ENCODE results near the gene FBXW4.

Gene FBXW4, protein sequence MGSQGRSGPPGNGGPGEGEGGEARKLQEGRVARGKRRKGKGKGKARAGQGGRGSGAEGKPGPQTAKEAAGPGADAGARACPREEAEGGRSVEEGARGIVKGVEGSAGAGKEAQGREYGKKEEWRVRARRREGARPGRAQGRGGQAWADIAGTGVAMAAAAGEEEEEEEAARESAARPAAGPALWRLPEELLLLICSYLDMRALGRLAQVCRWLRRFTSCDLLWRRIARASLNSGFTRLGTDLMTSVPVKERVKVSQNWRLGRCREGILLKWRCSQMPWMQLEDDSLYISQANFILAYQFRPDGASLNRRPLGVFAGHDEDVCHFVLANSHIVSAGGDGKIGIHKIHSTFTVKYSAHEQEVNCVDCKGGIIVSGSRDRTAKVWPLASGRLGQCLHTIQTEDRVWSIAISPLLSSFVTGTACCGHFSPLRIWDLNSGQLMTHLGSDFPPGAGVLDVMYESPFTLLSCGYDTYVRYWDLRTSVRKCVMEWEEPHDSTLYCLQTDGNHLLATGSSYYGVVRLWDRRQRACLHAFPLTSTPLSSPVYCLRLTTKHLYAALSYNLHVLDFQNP

DNA sequence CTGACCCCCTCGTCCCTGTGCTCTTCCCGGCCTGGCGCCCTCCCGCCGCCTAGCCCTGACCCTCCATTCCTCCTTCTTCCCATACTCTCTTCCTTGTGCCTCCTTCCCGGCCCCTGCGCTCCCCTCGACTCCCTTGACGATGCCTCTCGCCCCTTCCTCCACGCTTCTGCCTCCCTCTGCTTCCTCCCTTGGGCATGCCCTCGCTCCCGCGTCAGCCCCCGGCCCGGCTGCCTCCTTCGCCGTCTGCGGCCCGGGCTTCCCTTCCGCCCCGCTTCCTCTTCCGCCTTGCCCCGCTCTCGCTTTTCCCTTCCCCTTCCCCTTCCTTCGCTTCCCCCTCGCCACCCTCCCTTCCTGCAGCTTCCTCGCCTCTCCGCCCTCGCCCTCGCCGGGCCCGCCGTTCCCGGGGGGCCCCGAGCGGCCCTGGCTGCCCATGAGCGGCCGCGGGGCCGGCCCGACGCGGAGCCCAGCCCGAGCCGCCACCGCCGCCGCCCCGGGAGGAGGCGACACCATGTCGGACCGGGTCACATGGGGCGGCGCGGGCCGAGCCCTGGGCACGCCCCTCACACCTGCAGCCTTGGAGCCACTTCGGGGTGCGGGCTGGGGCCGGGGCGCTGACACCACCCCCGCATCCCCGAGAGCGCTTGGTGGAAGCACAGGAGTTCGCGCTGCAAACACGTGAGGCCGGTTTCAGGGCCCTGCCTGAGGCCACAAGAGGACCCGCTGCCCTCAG lies at the start of gene FBXW4:
TSS of gene FBXW4 (minus strand) at position 497 of the 730 bp plus-strand sequence. CDS start at position 432, 65 bp downstream.
- peak; percentile 15 for DNase-seq (ENCODE audit: low read depth)

DNA sequence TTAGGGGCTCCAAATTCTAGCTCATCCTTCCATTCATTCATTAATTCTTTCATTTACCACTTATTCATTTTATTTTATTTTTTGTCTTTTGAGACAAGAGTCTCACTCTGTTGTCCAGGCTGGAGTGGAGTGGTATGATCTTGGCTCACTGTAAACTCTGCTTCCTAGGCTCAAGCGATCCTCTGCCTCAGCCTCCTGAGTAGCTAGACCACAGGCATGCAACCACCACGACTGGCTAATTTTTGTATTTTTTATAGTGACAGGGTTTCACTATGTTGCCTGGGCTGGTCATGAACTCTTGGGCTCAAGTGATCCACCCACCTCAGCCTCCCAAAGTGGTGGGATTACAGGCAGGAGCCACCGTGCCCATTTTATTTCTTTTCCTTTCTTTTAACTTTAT lies 49.3 kb upstream of the FBXW4 start:
- DNase-seq (ENCODE audit: low read depth), result no peak

DNA sequence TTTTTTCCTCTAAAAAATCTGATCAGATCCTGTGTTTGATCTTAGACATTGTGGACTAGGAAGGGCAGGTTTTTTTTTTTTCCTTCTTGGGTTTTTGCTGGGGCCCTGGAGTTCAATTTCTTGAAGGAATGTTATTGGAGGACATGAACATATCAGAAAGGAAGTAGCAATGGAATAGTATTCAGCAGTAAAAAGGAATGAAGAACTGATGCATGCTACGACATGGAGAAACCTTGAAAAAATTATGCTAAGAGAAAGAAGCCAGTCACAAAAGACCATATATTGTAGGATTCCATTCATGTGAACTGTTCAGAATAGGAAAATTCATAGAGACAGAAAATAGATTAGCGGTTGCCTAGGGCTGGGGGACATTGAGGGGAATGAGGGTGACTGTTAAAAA lies 47.0 kb upstream of the FBXW4 start:
- DNase-seq (ENCODE audit: low read depth), result no peak

DNA sequence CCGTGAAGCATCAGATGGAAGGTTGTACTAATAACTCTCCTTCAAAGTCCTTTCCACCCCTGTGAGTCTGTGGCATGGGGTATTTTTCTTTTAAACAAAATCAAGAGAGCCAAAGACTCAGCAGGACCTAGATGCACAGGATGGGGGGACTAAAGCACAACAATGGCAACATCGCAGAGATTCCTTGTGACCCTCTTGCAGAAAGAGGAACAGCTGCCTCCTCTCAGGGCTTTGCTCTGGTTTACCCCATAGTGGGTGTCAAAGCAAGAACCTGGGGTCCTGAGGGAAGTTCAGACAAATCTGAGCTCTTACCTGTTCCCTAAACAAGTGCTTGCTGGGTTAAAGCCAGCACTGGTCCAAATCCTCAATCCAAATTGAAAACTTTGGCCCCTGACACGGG lies 41.7 kb upstream of the FBXW4 start:
- DNase-seq (ENCODE audit: low read depth), result no peak

DNA sequence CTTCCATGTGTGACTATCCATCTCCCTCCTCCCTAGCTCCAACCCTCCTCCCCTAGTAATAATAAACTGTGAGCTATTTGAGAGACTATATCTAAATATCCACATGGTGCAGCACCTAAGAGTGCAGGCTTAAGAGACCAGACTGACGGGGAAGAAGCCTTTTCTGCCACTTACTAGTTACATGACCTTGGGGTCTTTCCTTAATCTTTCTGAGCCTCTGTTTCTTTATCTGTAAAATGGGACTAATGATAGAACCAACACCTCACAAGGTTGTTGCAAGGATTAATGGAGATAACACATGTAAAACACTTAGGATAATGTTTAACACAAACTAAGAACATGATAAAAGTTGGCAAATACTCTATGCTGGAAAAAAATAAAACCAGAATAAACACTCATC lies 37.1 kb upstream of the FBXW4 start:
- no peak for DNase-seq (ENCODE audit: low read depth)

DNA sequence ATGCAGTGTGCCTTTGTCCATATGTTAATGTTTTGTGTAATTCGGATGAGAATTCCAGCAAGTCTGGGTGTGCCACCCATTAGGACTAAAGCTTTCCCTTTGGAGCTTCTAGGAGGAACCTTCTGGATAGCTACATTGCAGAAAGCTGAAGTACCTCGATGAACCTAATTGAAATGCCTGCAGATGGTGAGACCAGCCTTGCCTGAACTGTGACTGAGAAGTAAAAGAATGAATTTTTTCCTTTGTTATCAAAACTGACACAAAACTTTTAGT lies 31.1 kb upstream of the FBXW4 start:
- no peak for DNase-seq (ENCODE audit: low read depth)

DNA sequence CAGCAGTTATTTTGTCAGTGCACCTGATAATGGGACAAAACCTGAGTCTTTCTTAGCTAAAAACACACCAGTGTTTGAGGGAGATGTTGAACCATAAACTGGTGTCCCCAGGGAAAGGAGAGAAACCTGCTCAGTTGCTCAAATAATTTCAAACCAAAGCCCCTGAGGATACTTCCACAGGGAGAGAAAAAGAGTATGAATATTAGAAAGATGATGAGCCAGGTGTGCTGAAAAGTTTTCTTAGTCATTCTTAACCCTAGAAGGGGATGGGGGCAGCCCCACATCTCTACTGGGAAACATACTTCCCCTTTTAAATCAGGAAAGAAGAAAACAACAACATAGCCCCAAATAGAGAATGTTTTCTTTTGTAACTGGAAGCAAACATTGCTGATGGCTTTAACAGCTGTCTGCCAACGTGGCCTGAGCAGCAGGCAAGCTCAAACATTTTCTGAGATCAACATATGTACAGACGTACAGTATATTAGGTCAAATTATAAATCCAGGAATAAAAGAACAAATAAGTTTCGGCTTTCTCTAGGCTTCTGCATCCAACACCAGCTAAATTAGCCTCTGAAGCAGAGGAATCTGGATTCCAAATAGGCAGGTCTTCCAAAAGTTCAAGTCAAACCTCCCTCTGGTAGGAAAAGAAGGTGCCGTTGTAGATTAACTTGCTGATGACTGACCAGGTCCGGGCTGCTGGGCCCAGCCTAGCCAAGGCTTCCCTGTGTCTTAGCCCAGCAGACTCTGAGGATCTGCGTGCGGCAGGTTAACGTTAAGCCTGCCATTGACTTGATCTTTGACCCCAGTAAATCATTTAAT lies 30.5 kb upstream of the FBXW4 start:
- no peak for DNase-seq (ENCODE audit: low read depth)

DNA sequence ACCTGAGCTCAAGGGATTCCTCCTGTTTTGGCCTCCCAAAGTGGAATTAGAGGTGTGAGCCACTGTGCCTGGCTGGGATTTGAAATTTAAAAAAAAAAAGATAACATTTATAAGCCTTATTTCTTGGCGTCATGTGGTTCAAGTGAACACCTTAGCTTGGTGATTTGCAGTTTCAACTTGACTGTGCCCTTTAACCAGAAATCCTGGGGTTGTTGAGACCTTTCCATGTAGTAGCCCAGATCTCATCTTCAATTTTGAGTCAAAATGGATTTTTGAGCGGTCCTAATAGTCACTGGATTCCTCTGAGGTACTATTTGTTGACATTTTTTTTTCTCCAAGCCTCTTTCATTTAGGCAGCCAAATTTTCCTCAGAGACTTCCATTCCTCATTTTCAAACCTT lies 29.5 kb upstream of the FBXW4 start:
- no peak for DNase-seq (ENCODE audit: low read depth)

DNA sequence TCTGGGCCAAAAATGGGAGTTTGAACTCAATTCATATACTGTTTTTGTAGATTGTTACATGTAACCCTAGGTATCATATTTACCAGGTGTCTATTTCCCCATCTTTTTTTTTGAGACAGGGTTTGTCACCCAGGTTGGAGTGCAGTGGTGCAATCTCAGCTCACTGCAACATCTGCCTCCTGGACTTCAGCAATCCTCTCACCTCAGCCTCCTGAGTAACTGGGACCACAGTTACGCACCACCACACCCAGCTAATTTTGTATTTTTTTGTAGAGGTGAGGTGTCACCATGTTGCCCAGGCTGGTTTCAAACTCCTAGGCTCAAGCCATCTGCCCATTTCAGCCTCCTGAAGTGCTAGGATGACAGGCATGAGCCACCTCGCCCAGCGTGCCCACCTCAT lies 28.2 kb upstream of the FBXW4 start:
- no peak for DNase-seq (ENCODE audit: low read depth)

DNA sequence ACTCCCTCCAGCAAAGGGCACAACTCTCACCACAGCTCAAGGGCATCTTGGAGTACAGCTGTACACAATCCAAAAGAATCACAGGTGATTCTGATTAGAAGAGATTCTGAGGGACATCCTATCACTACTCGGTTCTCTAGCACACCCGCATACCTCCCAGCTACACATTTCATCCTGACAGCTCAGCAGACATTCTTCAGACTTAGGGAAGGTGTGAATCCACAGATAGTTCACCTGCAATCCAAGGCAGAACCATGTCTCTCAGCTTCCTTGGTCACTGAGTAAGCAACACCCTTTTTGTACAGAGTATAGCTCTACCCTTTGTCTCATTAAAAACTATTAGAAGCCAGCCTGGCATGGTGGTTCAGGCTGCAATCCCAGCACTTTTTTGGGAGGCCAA lies 26.8 kb upstream of the FBXW4 start:
- no peak for DNase-seq (ENCODE audit: low read depth)

DNA sequence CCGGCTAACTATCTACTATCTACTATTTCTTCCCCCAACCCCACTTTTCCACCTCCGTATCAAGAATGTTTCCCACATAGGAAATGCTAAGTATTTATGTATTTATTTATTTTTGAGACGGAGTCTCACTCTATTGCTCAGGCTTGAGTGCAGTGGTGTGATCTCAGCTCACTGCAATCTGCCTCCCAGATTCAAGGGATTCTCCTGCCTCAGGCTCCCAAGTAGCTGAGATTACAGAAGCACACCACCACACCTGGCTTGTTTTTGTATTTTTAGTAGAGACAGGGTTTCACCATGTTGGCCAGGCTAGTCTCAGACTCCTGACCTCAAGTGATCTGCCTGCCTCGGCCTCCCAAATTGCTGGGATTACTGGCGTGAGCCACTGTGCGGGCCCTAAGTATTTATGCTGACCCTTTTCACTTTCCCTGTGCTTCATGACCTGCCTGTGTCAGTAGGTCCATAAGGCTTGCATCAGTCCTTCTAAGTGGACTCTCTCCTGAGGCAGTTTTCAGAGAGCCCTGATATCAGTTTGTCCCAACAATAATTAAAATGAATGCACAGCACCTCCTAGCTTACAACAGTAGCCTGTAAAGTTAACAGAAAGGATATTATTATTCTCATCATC lies 25.7 kb upstream of the FBXW4 start:
- DNase-seq (ENCODE audit: low read depth), result no peak

DNA sequence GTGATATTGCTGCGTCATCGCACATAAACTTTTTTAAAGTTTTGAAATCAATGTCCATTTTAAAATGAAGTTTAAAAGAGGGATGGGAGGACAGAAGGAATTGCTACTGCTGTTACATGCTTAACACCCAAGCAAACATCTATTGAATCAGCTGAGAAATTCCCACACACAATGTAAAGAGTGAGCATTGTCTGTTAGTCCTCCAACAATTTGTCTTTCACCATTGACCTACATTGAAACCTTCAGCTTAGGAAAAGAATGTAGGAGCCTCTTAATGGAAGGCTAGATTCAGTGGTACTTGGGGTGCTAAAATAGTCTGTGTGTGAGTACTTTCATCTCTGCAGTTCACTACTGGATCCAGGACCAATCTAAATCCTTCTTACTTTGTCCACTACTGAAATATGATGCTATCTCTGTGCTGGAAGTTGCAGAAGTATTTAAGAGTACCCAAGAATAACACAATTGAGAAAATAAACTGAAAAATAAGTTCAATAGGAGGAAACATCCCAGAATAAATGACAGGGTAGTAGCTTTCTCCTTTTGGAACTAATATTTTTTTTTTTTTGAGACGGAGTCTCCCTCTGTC lies 23.8 kb upstream of the FBXW4 start:
- DNase-seq (ENCODE audit: low read depth), result no peak

DNA sequence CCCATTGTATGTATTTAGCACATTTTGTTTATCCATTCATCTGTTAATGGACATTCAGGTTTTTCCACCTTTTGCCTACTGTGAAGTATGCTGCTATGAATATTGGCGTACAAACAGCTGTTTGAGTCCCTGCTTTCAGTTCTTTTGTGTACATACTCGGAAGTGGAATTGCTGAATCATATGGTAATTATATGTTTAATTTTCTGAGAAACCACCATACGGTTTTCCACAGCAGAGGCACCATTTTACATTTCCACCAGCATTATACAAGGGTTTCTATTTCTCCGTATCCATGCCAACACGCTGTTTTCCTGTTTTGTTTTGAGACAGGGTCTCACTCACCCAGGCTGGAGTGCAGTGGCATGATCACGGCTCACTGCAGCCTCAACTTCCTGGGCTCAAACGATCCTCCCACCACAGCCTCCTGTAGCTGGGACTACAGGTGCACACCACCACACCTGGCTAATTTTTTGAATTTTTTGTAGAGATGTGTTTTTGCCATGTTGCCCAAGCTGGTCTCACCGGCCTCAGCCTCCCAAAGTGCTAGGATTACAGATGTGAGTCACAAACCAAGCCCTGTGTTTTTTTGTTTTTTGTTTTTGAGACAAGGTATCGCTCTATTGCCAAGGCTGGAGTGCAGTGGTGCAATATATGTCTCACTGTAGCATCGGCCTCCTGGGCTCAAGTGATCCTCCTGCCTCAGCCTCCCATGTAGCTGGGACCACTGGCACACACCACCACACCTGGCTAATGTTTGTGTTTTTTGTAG lies 22.1 kb upstream of the FBXW4 start:
- no peak for DNase-seq (ENCODE audit: low read depth)

DNA sequence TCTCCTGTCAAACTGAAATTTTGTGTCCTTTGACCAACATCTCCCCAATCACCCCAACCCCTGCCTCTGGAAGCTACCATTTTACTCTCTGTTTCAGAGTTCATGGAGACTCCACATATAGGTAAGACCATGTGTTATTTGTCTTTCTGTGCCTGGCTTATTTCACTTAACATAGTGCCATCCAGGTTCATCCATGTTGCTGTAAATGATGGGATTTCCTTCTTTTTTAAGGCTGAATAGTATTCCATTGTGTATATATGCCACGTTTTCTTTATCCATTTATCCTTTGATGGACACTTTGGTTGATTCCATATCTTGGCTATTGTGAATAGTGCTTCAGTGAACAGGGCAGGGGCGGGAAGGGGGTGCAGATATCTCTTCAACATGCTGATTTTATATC lies 18.0 kb upstream of the FBXW4 start:
- no peak for DNase-seq (ENCODE audit: low read depth)

DNA sequence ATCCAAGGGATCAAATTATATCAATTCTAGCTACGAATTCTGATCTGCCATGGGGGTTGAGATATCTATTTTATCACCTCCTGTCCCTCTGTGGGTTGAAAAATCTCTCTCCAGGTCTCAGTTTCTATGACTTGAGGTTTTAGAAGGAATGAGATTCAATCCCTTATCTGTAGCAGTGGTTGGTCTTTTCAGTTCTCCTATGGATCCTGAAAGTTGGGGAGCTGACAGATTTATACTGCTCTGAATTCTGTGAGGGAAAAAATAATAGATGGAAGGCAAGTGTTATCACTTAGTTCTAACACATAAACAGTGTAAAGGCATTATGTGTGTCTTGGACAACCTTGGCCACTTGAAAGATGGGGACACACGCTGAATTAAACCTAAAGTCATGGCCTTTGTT lies 15.8 kb upstream of the FBXW4 start:
- no peak for DNase-seq (ENCODE audit: low read depth)

DNA sequence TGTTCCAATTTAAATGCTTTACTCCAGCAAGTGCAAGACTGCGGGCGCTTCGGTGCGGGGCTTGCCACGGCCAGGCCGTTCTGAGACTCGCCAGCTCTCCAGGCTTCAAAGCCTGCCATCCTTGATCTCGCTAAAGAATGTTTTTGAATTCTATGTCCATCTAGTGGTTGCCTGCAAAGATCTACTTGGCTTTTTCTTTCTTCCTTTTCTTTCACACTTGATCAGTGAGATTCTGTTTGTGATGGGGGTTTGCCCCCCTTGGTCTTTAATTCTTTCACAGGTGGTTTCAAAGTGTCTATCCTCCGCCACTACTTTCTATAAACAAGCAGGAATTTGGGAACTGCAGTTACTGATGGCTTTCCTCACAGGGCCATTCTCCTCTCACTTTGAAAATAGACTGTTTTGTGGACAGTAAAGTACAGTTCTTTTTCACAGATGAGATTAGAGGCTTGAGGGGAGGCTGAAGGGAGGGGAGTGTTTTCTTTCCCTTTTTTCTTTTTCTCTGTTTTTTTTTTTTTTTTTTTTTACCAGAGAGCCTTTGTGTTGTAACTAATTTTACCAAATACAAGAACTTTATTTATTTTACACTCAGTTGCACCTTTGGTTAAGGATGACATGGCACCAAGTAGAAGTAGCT lies 15.2 kb upstream of the FBXW4 start:
- DNase-seq (ENCODE audit: low read depth), result no peak

DNA sequence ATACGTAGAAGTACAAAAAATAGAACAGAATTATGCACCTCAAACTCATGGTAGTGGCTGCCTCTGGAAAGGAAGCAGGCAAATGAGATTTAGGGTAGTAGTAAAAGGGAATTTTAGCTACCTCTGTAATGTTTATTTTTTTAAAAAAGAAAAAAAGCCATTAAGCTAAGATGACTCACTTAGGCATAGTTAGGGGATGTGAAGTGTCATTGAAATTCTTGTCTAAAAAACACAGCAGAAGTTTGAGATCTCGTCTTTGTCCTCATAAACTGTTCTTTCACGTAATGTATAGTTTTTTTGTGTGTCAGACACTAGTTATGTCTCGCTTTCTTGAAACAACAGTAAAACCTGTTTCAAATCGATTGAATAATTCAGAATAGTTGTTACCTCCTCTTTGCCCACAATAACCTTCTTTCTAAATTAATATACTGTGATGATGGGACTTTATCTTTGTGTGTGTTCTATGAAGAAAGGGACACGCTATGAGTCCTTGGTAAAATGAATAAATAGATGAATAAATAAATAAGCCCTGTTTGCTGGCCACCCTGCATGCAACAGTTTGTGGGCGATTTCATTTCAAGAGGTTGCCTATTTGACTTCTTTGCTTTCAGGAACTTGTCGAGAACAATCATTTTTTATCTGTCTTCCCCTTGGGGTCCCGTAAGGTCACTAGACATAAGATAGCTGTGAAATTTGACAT lies 14.5 kb upstream of the FBXW4 start:
- DNase-seq (ENCODE audit: low read depth), result no peak

DNA sequence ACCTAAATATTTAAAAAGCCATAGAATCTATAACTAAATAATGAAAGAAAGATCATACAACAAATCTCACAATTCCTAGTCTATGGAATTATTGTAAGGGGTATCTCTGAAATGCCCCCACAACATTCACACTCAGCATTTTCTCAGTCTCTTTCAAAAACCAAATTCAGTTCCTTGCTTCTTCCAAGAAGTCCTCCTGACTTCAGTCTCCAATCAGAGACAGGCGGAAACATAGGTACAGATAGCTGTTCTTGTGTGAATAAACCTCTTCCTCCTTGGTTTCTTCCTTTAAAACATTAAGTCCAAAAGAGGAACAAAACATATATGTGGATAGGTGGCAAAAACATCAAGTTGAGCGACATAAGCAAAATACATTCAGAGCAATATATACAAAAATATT lies 13.9 kb upstream of the FBXW4 start:
- DNase-seq (ENCODE audit: low read depth), result no peak

DNA sequence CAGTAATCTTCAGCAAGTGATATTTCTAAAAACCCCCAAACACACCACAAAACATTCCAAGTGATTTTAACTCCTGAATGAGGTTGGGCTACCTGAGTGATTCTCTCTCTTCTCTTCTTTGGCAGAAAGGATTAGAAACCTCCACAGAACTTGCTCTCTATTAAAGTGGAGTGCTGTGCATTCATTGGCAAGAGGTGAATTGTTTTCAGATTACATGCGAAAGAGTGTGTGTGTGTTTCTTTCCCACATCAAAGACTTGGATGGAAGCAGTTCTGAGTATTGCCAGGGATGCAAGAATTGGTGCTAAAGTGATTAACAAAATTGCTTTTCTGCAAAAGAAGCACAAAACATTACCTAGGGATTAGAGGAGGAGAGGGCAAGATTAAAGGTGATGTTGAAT lies 13.1 kb upstream of the FBXW4 start:
- no peak for DNase-seq (ENCODE audit: low read depth)

DNA sequence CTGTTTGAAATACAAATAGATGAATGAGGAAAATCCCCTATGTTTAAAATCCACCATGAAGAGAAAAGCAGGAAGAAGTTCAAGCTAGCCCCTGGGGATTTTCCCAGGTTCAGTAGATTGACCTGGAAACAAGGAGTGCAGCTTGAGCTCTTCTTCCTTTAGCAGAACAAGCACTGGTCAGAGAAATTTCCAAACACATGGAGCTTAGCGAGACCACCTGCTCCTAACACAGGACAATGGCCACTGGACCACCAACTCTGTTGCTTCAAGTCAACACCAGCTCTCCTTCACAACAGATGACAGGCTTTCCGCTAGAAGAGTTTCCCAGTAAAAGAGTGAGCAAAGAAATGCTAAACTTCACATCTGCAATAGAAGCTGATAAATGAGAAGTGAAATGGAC lies 9.4 kb upstream of the FBXW4 start:
- DNase-seq (ENCODE audit: low read depth), result no peak

Data from HS-5 (cell line).